ENCODE data around the gene SLCO2A1.

SLCO2A1 gene

DNA sequence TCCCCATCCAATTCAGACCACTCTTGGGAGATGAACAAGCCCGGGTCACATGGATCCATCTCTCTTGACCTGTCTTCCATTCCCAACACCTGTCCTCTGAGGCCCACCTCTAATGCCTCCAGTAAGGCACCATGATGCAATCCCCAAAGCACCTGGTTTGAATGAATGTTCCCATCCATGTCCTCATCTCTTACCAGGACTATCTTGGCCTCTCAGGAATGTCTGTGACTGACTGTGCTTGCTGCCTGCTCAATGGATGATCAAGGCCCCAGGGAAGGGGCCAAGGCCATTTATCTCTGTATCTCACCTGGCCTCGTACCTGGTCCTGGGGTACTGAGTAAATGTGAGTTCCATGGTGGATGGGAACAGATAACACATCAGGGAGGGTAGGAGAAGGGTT is 49.7 kb downstream of the SLCO2A1 start:
- DNase-seq (ENCODE audit: low spot score): no peak

DNA sequence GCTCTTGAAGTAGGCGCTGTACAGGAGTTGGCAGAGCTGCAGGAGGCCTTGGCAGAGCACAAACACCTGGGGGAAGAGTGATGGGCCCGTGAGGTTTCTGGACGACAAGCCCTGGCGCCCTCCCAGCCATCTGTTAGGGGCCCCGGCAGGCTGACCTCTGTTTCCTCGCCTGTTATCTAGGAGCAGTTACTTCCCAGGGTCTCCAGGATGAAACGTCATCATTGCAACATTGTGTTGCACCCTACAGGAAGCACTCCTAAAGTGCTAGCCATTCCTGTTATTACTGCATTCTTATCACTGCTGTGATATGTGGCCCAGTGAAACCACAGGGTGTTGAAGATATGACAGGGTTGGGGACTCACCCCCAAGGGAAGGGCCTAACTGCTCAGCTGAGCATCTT is 50.2 kb downstream of the SLCO2A1 start:
- no peak for DNase-seq (ENCODE audit: low spot score)

DNA sequence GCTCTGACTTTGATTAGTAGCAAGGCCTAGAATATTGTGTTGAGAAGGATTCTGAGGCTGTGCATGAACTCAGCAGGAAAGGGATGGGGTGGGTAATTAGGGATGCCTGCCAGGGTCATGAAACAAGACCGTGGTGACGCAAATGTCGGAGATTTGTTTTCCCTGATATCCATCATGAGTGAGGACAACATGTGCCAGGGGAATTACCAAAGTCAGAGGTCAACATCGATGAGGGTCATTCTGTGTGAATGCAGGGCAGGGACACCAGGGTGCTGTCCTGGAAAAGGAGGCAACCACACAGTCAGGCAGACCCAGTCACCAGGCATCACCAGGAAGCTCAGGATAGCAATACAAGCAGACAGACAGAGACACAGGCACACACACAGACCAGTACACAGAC is 52.2 kb downstream of the SLCO2A1 start:
- no peak for DNase-seq (ENCODE audit: low spot score)

DNA sequence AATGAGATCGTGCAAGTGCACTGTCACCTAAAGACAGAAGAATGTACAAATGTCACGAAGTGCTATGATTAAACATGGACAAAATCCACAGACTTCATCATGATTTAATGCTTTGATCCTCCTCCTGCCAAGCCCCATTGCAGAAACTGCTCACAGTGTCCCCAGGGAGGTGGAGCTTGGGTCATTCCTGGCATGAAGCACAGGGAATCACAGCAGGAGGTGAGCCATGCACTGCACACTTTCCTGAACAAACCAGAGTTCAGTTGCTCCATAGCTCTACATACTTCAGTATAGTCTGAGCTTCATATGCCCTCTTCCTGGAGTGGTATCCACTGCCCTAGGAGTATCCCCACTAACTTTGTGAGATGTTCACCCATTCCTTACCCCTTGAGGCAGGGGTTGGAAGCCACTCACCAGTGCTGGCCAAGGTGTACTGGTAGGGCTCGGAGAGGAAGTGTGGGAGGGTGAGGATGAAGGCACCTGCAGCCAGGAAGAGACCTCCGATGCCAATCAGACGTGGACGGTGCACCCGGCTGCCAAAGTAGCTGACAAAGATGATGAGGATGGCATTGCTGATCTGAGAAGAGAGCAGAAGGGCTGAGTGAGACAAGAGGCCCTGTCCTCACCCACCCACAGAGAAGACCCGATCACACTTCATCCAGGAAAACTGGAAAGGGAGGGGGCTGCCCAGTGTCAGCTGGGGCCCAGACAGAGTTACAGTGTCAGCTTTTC is 56.3 kb downstream of the SLCO2A1 start:
- no peak for DNase-seq (ENCODE audit: low spot score)

DNA sequence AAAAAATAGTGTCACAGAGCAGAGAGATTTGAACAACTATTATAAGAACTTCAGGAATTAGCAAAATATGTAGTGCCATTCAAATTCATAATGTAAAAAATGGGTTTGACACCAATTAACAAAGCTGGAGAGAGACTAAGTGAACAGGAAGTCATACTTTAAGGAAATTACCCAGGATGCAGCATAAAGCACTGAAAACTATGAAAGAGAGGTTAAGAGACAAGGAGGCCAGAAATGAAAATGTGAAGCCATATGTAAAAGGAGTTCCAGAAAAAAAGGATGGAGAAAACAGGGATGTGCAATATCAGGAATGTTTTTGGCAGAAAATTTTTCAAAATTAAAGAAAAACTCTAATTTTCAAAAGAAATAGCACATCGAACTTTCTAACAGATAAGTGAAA is 57.6 kb downstream of the SLCO2A1 start:
- DNase-seq (ENCODE audit: low spot score): no peak

DNA sequence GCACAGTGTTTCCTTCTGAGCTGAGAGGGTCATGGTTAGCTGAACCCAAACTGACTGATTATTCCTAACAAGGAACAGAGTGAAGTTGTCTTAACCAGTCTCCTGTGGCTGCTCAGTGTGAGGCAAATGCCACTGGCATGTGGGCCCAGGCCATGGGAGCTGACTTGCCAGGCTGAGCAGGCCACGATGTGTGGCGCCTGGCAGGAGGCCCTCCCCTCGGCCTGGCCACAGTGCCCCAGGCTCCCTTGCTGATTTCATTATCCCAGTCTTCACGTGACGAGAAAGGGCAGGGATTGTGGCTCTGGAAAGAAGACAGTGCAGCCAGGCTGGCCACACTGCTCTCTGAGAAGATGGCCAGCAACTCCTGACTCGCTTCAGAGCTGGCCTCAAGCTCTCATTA is 58.8 kb downstream of the SLCO2A1 start:
- DNase-seq (ENCODE audit: low spot score): no peak

DNA sequence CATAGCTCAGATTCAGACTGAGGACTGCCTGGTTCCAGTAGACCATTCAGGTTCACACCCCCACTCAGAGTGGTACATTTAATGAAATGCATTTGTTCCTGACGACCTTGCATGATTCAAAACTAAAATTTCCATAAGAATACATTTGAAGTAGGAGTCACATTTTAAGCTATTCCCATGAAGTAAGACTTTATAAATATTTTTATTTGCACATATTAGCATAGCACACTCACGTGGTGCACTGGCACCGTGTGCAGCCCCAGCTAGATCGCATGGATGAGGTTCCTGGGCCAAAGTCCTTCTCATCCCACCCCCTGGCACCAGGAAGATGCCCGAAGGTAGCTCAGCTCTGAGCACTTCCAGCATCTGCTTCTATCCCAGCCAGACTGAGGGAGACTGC is 59.4 kb downstream of the SLCO2A1 start:
- DNase-seq (ENCODE audit: low spot score): no peak

DNA sequence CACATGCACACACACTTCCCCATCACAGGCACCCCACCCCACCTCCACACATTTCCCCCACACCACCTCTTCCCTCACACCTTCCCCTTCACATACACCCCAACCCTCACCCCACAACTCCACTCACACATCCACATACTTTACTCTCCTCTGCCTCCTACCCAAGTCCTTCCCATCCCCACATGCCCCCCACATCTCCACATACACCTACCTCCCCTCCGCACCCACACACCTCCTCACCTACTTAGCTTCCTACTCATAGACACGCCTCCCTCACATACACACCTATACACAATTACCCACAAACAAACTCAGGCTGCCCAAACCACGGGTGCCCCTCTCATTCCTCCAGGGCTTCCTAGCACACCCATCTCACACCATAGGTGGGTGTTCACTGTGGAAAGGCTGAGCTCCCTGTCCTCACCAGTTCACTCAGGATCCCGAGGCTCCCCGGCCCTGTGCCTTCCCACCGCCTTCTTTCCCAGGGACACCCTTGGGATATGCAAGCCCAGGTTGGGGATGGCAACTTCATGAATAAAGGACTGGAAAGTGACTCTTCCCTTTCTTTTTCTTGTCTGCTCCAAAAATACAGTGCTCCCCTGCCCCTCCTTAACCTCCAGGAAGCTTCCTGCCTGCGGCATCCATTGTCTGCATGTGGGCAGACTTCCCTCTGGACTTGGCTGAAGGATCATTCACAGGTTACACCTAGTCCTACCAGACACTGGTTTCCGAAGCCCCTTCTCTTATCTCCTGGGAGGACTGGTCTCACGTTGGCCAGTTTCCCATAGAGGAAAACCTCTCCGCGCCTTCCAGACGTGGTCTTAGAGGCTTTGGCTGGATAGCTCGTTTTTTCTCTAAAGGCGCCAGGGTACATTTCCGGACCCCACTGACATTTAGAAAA is 61.5 kb downstream of the SLCO2A1 start:
- DNase-seq (ENCODE audit: low spot score): no peak

DNA sequence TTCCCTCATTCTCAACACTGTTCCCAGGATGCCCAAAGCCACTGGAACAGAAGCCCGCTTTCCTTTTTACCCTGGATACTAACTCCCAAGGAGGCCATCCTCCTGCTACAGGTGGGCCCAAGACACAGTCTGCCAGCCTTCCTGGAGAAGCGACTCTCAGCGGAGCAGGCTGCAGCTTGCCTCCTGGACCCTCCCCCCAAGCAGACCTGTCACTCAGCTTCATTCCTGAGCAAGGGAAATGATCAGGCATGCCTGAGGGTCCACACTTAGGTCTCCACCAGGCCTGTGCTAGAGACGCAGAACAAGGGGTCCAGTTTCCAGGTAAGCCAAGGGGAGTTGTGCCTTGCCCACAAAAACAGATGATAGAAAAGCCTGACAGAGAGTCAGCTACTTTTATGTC is 62.8 kb downstream of the SLCO2A1 start:
- no peak for DNase-seq (ENCODE audit: low spot score)

DNA sequence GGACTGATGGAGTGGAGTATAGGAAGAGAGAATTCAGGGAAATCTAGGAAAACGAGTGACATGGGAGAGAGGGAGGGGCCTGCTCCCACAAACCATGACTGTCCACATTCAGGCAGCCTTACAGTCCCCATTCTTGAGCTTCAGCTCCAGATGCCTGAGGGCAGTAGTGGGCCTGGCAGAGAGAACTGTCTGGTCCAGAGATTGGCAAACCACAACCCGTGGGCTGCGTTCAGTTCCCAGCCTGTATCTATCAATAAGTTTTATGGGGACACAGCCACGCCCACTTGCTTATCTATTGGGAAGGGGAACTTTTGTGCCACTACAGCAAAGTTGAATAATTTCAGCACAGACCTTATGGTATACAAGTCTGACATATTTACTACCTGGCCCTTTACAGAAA is 63.8 kb downstream of the SLCO2A1 start:
- DNase-seq (ENCODE audit: low spot score): no peak

DNA sequence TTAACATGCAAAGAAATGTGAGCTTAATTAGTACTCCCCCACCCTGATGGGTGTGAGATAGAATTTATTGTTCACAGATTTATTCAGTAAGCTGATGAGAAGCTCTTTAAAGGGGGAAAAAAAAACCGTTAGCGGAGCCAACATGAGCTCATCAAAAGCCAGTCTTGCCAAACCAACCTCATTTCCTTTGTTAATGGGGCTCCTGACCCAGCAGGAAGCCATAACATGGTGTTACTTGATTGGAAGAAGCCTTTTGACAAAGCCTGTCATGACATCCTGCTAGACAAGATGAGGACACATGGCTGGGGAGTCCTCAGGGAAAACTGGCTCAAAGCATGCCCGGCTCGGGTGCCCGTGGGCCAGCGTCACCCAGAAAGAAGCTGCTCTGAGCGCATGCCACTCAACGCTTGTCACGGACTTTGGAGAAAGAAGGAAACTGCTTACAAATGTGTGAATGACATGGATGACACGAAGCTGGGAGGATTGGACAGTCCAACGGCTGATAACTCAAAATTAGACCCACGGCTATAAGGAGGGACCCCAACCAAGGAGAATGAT is 64.6 kb downstream of the SLCO2A1 start:
- no peak for DNase-seq (ENCODE audit: low spot score)

DNA sequence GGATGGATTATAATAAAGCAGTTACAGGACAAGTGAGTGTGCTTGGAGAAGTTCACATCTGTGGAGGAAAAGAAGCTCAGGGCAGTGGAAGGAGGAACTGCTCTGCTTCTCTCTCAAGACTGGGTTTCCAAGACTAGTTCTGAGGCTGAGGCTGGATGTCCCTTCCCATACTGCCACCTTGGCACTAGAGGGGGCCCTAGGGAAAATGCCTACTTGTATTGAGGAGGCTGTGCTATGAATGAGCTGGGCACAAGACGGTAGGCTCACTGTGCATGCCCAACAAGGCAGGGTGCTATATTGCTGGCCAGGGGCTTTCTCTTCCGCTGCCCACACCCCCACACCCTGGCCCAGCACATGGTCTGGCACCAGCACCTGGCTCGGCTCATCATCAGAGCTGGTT is 65.2 kb downstream of the SLCO2A1 start:
- no peak for DNase-seq (ENCODE audit: low spot score)

DNA sequence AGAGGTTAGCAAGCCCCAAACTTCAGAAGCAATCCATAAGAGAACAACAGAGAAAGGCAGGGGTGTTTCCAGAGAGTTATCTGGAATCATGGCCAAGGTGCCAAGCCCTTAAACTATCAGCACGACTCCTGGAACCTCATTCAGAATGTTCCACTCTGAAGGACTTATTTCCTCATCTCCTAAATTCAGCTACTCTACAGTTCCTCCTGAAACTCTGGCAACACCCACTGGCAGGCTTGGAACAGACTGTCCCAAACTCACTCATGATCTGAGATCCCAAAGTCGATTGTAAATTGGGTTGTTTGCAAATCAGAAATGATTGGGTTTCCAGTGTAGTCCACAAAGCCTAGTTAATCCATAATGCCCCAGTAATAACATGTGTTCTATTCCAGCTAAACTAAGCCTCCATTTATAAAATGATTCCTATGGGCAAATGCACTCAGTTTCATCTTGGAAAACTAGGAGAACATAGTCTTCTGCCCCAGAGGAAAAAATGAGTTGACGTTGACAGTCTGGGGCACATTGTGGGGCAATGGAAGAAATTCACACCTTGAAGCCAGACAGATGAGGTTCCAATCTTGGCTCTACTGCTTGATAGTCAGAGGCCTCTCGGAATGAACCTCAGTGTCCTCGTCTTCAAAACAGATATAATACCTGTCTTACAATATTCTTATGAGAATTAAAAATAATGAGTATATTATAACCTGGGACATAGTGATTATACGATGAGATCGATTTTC is 65.9 kb downstream of the SLCO2A1 start:
- DNase-seq (ENCODE audit: low spot score): no peak

DNA sequence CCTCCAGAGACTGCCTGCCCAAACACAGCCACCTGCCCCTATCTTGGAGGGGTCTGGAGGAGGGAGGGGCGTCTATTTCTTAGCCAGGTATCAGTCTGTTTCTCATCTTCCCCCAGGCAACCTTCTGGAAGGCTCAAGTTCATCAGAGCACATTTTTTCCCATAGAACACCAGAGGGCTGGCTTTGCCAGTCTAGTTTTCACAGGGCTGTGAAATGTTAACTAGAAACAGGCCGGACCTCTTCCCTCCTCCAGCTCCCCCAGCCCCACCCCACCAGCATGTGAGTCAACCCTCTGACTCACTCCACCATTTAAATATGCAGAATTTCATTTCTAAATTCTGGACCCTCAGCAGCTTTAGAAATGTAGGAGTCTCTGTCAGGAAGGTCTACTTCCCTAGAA is 66.9 kb downstream of the SLCO2A1 start:
- no peak for DNase-seq (ENCODE audit: low spot score)

DNA sequence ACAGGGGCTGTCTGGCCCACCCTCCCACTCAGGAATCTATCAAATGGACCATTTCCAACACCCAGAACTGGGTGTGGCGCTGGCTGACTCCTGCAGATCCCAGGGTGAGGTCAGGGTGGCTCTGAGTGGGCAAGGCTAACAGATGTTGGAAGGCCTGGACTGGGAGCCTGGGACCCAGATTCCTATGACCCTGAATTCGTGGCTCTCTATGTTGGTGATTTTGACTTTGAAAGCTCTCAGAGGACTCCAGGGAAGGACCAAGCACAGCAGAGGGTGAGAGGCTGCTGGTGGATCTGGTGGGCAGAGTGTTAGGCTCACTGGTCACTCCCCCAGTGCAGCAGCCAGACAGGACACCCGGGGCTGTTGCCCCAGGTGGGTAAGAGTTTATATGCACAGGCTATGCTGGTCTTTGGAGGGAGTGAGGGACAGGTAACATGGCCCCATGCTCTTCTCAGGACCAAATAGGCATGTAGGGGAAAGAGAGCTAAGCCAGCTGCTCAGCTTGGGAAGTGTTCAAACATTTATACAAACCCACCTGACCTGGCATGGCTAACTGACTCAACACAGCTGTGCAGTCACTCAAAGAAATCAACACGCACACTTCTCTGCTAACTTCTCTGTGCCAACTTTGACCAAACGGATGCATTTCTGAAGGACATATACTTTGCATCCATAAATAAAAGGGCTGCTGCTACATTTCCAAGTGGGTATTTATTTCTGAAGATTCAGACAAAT is 71.5 kb downstream of the SLCO2A1 start:
- no peak for DNase-seq (ENCODE audit: low spot score)

DNA sequence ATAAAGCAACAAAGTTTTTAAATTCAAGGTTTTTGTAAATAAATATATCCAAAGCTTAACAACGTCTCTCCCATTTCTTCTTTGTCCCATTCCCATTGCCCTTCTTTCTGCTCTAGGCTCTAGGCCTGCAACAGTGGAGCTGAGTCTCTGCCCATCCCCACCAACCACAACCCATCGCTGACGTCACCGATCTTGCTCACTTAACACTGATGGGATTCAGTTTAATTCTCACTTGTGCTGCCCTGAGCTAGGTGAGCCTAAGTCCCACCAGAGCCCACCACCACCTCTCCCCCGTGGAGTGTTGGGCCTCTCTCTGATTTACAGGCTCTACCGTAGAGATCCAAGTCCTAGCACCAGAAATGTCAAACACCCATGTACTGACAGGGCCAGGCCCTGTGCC is 72.7 kb downstream of the SLCO2A1 start:
- DNase-seq (ENCODE audit: low spot score): no peak

DNA sequence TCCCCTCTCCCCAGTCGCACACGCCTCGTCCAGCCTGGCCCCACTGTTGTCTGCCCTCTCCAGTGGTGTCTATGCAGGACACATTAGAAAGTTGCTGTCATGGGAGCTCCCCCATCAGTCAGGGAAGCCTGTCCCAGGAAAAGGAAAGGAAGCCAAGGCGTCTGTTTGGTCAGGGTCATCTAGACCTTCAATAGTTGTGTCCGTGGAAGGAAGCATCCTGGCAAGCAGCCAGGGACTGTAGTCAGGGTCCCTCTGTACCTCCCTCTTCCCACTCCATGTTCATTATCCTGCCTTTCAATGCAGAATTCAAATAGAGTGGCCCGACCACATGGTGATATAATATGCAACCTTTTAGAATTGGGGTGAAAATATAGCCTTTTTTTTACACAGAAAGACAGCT is 73.4 kb downstream of the SLCO2A1 start:
- DNase-seq (ENCODE audit: low spot score): no peak

DNA sequence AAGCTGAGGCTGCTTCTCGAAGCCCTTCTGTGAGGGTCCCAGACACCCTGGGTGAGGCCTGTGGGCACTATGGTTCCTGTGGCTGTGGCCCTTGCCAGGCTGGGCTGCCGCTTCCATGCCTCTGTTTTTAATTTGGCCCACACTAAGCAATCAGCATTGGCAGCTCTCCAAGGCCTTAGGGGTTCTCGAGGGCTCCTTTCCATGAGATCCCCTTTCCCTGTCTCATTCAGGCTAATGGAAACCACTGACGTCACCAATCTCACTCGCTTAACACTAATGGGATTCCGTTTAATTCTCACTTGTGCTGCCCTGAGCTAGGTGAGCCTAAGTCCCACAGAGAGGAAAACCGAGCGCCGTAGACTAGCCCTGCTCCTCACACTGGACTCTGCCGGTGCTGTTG is 73.8 kb downstream of the SLCO2A1 start:
- DNase-seq (ENCODE audit: low spot score): no peak

DNA sequence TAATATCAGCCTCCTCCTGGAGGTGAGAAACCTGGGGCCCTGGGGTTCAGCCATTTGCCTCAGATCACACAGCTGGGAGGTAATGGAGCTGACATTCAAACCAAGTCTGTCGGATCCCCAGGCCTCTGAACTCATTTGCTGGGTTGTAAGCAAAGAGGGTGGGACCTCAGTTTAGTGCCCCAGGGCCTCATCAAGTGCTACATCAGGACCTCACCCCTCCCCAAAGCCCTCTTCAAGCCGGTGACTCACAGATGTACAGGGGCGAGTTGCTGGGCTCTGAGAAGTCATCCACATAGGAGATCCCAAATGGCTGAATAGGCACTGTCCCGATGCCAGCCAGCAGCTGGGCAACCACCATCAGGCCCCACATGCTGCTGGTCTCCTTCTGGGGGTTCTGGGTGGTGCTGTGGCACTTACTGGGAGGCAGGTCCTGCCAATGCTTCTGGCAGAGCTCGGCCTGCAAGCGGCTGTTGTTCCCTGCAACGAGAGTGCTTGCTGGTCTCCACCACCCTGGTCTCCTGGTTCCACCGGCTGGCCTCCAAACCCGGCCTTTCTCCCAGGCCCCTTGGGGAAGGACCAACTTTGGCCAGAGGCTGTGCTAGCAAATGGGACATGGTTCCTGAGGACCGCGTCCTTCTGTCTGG is 74.9 kb downstream of the SLCO2A1 start:
- DNase-seq (ENCODE audit: low spot score): no peak

DNA sequence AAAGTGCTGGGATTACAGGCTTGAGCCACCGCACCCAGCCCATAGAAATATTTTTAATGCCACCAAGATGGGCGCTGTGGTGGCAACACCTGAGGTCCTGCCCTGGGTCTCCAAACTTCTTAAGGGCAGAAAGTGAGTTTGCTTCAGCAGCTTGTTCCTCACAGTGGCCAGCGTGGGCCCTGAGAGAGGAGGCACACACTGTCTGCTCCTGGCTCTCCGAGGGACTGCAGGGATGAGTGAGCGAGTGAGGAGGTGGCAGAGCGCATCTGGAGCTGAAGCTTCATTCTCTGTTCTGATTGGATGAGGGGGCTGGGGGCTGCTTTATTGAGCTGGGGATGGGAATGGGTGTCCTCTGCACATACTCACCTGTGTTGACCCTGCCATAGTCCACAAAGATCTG is 76.4 kb downstream of the SLCO2A1 start:
- no peak for DNase-seq (ENCODE audit: low spot score)

DNA sequence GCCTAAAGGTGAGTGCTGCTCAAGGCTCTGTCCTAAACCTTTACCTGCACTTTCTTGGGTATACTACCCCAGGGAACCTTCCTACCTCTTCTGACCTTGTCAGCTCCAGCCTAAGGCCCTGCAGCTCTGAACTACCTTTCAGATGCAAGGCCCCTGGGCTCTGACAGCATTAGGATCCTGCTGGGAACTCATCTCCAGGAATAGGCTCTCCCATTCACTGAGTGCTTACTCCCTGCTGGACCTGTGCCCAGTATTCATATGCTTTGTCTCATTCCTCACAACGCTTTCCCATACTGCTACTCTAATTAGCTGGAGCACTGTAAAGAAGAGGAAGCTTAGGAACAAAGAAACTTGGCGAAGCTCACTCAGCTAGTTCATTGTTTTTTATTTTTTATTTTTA is 80.3 kb downstream of the SLCO2A1 start:
- no peak for DNase-seq (ENCODE audit: low spot score)

All from putamen (tissue), 1 donor.